ENCODE measurements around the gene B3GNT8.

GRCh38 chr19:41384351-41384750 is 42.8 kb downstream of the B3GNT8 start:
- TF ChIP-seq CTCF (IDR thresholded peaks at IDR 0.05; ENCODE audit: low read depth, low read length) (no peak), MAX (IDR thresholded peaks at IDR 0.05; ENCODE audit: low read depth, low read length) (no peak), POLR2A (IDR thresholded peaks at IDR 0.05; ENCODE audit: extremely low read depth, insufficient read length) (no peak), MYC (IDR thresholded peaks at IDR 0.05; ENCODE audit: low read depth, low read length) (no peak)
